SU-DHL-6 (cell line): Measurements from ENCODE around the gene ZFP42.

Experiments used
- H2AFZ ChIP-seq: fragments of 200-600 bp; sonication (generic); 2 replicates; pipeline ENCODE4 v1.6.1; 2014; ENCODE audit warnings: low read depth, mild to moderate bottlenecking, moderate library complexity, mixed read lengths, antibody characterized with exemption, low read length; ENCODE audit not compliant: severe bottlenecking
- H3F3A ChIP-seq: fragments of 200-600 bp; shearing (Covaris generic); 2 replicates; pipeline ENCODE4 v1.6.0; 2016; ENCODE audit warnings: antibody characterized with exemption, mild to moderate bottlenecking; ENCODE audit not compliant: insufficient read depth
- H3K27ac ChIP-seq: fragments of 200-600 bp; sonication (generic); 2 replicates; pipeline ENCODE4 v1.5.1; 2016; ENCODE audit warnings: low read depth, mild to moderate bottlenecking, low read length, moderate library complexity, mixed read lengths
- H3K27me3 ChIP-seq: fragments of 200-600 bp; sonication (generic), shearing (Covaris generic); 2 replicates; pipeline ENCODE4 v1.6.0; 2014; ENCODE audit warnings: mild to moderate bottlenecking, low read length
- H3K36me3 ChIP-seq: fragments of 200-600 bp; sonication (generic); 2 replicates; pipeline ENCODE4 v1.6.1; 2014; ENCODE audit warnings: mild to moderate bottlenecking, low read length, mixed read lengths
- H3K4me2 ChIP-seq: fragments of 300-600, 200-600 bp; shearing (Covaris generic), sonication (generic); 2 replicates; pipeline ENCODE4 v1.6.0; 2014; ENCODE audit warnings: low read length, low read depth, mild to moderate bottlenecking; ENCODE audit not compliant: poor library complexity, severe bottlenecking
- H3K4me3 ChIP-seq: fragments of 200-600 bp; sonication (generic); 2 replicates; pipeline ENCODE4 v1.5.1; 2014; ENCODE audit warnings: antibody characterized with exemption, low read length, mild to moderate bottlenecking, mixed read lengths; ENCODE audit not compliant: insufficient read depth, poor library complexity, severe bottlenecking
- H3K79me2 ChIP-seq: fragments of 200-600 bp; sonication (generic); 2 replicates; pipeline ENCODE4 v1.6.1; 2014; ENCODE audit warnings: mild to moderate bottlenecking, low read length, moderate library complexity; ENCODE audit not compliant: insufficient read depth
- H3K9ac ChIP-seq: fragments of 200-600 bp; sonication (generic); 2 replicates; pipeline ENCODE4 v1.7.0; 2014; ENCODE audit warnings: mild to moderate bottlenecking, low read length
- H3K9me2 ChIP-seq: fragments of 200-600 bp; sonication (generic); replicated peaks from 2 replicates; pipeline ENCODE4 v1.6.1; 2014; ENCODE audit warnings: low read length; ENCODE audit not compliant: insufficient read depth
- H3K9me3 ChIP-seq: fragments of 200-600 bp; sonication (generic); 2 replicates; pipeline ENCODE4 v1.6.1; 2014; ENCODE audit warnings: low read length, mixed read lengths; ENCODE audit not compliant: insufficient read depth
- H4K20me1 ChIP-seq: fragments of 200-600 bp; sonication (generic); 2 replicates; pipeline ENCODE4 v1.6.1; 2014; ENCODE audit warnings: low read depth, mild to moderate bottlenecking, antibody characterized with exemption, low read length, moderate library complexity, mixed read lengths
- EZH2phosphoT487 ChIP-seq: fragments of 200-600 bp; sonication (generic), shearing (Covaris generic); conservative IDR thresholded peaks from 2 replicates; pipeline ENCODE4 v1.6.1; 2018; ENCODE audit warnings: mild to moderate bottlenecking, antibody characterized with exemption, low read length, moderate library complexity, mixed read lengths
- TF ChIP-seq, protein P1 (sequence below): fragments of 200-600 bp; sonication (generic); IDR thresholded peaks from one replicate; pipeline ENCODE4 v1.5.1; 2017; ENCODE audit warnings: antibody characterized with exemption, mild to moderate bottlenecking, low read length, moderate library complexity; ENCODE audit not compliant: insufficient read depth, poor library complexity, severe bottlenecking

ZFP42 gene

DNA sequence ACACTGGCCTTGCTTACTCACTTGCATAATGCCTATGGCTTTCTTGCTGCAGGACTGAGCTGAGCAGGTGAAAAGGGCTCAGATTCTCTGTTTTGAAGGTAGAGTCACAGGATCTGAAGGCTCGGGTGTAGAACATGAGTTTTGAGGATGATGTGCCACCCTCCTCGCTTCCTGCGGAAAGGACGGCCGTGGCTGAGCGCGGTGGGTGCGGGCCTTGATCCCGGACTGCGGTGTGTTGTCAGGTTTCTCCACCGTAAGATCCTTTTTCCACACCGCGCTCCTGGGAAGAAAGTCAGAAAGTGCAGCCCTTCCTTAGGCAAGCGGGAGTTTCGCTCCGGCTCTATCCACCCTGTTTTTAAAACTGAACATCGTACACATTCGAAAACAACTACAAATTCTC, 36.2 kb downstream of the ZFP42 start:
- no peak overlapping the region for H2AFZ ChIP-seq
- H3K9me3 ChIP-seq, result no peaks in the 10 kb centered on the region
- H3K9me2 ChIP-seq, result no peaks in the 10 kb centered on the region
- no peak overlapping the region for H3K4me3 ChIP-seq
- TF ChIP-seq, protein P1, sequence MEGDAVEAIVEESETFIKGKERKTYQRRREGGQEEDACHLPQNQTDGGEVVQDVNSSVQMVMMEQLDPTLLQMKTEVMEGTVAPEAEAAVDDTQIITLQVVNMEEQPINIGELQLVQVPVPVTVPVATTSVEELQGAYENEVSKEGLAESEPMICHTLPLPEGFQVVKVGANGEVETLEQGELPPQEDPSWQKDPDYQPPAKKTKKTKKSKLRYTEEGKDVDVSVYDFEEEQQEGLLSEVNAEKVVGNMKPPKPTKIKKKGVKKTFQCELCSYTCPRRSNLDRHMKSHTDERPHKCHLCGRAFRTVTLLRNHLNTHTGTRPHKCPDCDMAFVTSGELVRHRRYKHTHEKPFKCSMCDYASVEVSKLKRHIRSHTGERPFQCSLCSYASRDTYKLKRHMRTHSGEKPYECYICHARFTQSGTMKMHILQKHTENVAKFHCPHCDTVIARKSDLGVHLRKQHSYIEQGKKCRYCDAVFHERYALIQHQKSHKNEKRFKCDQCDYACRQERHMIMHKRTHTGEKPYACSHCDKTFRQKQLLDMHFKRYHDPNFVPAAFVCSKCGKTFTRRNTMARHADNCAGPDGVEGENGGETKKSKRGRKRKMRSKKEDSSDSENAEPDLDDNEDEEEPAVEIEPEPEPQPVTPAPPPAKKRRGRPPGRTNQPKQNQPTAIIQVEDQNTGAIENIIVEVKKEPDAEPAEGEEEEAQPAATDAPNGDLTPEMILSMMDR, result no peak
- no peak for TF ChIP-seq EZH2phosphoT487
- no peak overlapping the region for H3K27ac ChIP-seq
- no peak overlapping the region for H3K9ac ChIP-seq
- no peaks in the 10 kb centered on the region for H4K20me1 ChIP-seq
- no peaks in the 10 kb centered on the region for H3K36me3 ChIP-seq
- H3K4me2 ChIP-seq, result no peak overlapping the region
- H3K27me3 ChIP-seq, result no peaks in the 10 kb centered on the region
- H3F3A ChIP-seq, result no peaks in the 10 kb centered on the region
- no peaks in the 10 kb centered on the region for H3K79me2 ChIP-seq

DNA sequence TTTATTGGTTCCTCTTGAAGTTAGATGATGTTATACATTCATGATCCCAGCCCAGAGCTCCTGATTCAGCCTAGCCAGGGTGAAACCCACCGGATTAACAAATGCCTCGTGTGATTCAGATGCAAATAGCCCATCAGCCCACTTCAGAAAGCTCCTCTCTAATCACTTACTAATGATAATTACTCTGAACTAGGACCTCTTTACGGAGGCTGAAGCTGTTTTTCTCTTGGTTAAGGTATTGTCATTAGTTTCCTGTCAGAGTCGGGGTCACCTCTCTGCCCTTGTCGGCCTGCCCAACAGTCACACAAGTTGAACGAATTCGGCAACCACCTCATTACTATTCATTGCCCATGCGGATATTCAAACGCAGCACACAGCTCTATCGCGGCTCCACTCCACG, 36.6 kb downstream of the ZFP42 start:
- Histone ChIP-seq H3K27ac (no peak overlapping the region), H3K36me3 (no peaks in the 10 kb centered on the region), H3K79me2 (no peaks in the 10 kb centered on the region), H3K4me2 (no peak overlapping the region), H3K4me3 (no peak overlapping the region), H3K9me2 (no peaks in the 10 kb centered on the region), H3F3A (no peaks in the 10 kb centered on the region), H4K20me1 (no peaks in the 10 kb centered on the region), H2AFZ (no peak overlapping the region), H3K9me3 (no peaks in the 10 kb centered on the region), H3K9ac (no peak overlapping the region), H3K27me3 (no peaks in the 10 kb centered on the region)
- TF ChIP-seq, protein P1, result no peak
- no peak for TF ChIP-seq EZH2phosphoT487

DNA sequence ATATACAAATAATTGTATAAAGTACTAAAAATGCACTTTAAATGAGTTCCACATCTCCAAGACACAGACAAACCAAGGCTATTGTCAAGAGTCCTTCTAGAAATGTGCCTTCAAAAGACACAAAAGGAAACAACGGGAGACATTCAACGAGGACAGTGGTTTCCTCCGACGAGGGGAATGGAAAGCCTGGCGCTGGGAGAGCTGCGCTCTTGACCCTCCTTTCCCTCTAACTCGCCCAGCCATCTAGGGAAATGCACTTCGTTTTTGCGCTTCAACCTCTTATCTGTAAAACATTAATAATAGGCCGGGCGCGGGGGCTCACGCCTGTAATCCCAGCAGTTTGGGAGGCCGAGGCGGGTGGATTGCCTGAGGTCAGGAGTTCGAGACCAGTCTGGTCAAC, 37.0 kb downstream of the ZFP42 start:
- no peaks in the 10 kb centered on the region for H3K79me2 ChIP-seq
- H3F3A ChIP-seq, result no peaks in the 10 kb centered on the region
- no peaks in the 10 kb centered on the region for H3K36me3 ChIP-seq
- no peaks in the 10 kb centered on the region for H3K27me3 ChIP-seq
- H3K9me2 ChIP-seq, result no peaks in the 10 kb centered on the region
- no peak for TF ChIP-seq EZH2phosphoT487
- TF ChIP-seq, protein P1, result no peak
- H3K9ac ChIP-seq, result no peak overlapping the region
- H3K9me3 ChIP-seq, result no peaks in the 10 kb centered on the region
- no peak overlapping the region for H2AFZ ChIP-seq
- no peak overlapping the region for H3K4me3 ChIP-seq
- no peak overlapping the region for H3K4me2 ChIP-seq
- H4K20me1 ChIP-seq, result no peaks in the 10 kb centered on the region
- H3K27ac ChIP-seq, result no peak overlapping the region
